ENCODE measurements around the gene PEAK1.

DNA sequence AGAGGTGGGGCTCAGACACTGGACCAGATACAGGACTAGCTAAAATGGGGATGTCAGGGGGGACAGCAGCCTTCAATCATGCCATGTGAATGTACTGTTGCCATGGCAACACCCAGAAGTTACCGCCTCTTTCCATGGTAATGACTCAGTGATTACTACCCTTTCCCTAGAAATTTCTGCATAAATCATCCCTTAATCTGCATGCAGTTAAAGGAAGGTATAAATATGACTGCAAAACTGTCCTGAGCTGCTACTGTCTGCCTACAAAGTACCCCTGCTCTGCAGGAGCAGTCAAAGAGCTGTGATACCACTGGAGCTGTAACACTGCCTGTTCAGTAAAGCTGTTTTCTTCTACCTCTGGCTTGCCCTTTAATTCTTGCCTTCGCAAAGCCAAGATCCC lies 168.2 kb downstream of the PEAK1 start:
- TF ChIP-seq, protein P1, sequence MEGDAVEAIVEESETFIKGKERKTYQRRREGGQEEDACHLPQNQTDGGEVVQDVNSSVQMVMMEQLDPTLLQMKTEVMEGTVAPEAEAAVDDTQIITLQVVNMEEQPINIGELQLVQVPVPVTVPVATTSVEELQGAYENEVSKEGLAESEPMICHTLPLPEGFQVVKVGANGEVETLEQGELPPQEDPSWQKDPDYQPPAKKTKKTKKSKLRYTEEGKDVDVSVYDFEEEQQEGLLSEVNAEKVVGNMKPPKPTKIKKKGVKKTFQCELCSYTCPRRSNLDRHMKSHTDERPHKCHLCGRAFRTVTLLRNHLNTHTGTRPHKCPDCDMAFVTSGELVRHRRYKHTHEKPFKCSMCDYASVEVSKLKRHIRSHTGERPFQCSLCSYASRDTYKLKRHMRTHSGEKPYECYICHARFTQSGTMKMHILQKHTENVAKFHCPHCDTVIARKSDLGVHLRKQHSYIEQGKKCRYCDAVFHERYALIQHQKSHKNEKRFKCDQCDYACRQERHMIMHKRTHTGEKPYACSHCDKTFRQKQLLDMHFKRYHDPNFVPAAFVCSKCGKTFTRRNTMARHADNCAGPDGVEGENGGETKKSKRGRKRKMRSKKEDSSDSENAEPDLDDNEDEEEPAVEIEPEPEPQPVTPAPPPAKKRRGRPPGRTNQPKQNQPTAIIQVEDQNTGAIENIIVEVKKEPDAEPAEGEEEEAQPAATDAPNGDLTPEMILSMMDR (conservative IDR thresholded peaks at IDR 0.05 in 1 of 2, IDR thresholded peaks at IDR 0.05 in 1 of 2; ENCODE audit: low read depth in 1 of 2, low read length in 2 of 2) = no peak
- TF ChIP-seq EZH2 (IDR thresholded peaks at IDR 0.05; ENCODE audit: low read length, missing control alignments) = no peak

Measured in fibroblast of lung (primary cell).